HG03521 (cell line): ENCODE results near the gene KRT86.
"Not testable (repeated sequence)": the region's sequence is repeated elsewhere in the genome, so short reads cannot be mapped to it uniquely, and the experiment has no call there.

ENCODE experiments used
- ATAC-seq: cut with Tn5 transposase; IDR thresholded peaks from one replicate; pipeline ENCODE4 v1.9.1; 2021; ENCODE audit warnings: mild to moderate bottlenecking, moderate library complexity; ENCODE audit not compliant: unreplicated experiment

Gene KRT86

GRCh38 chr12:52332381-52332780, 57.9 kb downstream of the KRT86 start:
- no peak for ATAC-seq

DNA sequence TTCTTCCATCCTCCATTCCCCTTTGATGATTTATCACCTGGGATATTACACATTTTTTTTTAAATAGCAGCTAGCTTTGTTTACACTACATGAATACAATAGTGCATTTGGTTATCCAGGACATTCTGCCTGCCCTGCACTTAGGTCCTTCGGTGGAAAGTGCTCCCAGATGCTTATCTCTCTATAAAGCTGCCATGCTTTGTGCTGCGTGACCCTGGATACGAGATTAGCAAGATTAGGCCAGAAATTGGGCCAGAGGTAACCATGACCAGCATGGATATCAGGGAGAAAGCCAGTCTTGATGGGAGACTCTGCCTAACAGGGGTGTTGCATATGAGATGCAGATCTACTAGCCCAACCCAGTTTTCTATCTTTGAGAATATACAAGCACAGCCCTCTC, 58.9 kb downstream of the KRT86 start:
- no peak for ATAC-seq

GRCh38 chr12:52334185-52334584, 59.7 kb downstream of the KRT86 start:
- ATAC-seq = no peak

DNA sequence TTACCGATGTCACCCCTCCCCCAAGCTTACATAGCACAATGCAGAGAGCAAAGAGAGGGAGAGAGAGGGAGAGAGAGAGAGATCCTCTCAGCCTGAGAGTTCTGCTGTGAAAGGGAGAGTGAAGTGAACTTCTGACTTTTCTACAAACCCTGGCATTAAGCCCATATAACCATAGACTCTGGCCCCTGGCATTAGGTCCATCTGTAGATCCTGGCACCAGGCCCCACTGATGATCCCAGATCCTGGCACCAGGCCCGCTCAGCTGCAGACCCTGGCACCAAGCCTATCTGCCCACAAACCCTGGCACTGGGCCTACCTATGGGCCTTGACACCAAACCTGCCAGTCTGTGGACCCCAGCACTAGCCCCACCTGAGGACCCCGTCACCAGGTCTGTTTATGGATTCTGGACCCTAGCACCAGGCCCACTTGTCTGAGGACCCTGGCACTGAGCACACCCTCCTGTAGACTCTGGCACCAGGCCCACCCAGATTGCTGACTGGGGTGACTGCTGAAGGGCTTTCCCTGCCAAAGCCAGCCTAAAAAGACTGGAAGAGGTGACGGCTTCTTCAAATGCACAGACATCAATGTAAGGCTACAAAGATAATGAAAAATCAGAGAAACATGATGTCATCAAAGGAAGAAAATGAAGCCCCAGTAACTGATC, 61.3 kb downstream of the KRT86 start:
- ATAC-seq = no peak

- ATAC-seq = no peak
Observed at GRCh38 chr12:52336641-52337040, 62.2 kb downstream of the KRT86 start.

GRCh38 chr12:52337054-52337453, 62.6 kb downstream of the KRT86 start:
- ATAC-seq = no peak

- ATAC-seq = no peak
Observed at GRCh38 chr12:52338241-52338960, 64.0 kb downstream of the KRT86 start.

- no peak for ATAC-seq
Observed at GRCh38 chr12:52341066-52341580, 66.7 kb downstream of the KRT86 start.

DNA sequence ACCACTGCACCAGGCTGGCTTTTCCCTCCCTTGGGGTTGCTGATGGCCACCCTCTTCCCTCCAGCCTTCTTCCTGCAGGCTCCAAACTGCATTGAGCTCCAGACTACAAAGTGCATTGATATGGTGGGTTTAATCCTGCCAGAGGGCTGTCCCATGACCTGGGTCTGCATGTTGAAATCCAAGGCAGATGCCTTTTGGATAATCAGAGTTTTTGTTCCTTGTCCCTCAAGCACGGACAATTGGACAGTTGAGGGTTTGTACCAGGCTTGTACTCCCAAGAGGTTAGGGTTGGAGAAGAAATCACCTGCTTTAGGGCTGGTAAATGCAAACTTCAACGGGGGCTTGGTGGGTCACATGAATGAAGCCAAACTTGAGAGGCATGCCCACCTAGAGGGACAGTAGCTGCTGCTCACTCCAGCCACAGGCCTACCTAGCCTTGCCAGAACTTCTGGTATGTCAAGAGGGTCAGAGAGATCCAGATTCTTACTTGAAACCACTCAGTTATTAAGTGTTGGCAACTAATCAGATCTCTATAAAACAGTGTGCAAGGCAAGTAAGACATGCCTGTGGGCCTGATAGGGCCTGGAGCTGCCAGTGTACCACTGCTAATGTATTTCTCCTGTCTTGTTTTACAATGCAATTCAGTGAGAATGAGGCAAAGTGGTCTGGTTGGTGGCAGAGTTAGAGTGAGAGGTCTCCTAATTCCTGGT, 68.5 kb downstream of the KRT86 start:
- no peak for ATAC-seq

DNA sequence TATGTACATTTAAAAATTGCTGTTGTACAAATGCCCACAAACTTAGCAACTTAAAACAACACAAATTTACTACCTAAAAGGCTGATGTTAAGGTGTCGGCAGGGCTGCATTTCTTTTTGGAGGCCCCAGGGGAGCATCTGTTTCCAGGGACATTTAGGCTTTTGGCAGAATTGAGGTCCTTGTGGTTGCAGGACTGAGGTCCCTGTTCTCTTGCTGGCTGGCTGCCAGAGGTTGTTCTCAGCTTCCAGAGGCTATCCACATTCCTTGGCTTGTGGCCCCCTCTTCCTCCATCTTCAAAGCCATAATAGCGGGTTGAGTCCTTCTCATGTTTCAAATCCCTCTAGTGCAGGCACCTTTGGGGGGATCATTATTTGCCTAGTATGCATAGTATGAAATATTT, 69.1 kb downstream of the KRT86 start:
- ATAC-seq = no peak

GRCh38 chr12:52344111-52344510, 69.7 kb downstream of the KRT86 start:
- no peak for ATAC-seq

- ATAC-seq = not testable (repeated sequence)
Observed at GRCh38 chr12:52345041-52345440, 70.6 kb downstream of the KRT86 start.

DNA sequence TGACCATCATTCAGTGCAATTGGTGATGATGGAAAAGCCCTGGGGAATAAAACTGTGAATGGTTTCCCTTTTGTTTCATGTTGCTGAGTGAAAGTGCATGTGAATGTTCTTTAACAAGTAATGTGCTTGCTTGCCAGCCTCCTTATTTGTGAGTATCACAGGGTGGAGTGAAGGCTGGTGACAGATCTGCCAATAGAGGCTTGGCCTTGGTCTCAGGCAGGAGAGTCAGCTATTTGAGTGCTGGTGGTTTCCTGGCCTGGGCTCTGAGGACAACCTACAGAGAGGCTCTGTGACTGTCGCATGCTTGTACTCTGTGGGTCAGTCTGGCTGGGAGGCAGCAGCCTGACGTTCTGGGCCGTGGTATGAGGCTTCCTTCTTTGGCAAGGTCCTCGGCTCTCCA, 72.1 kb downstream of the KRT86 start:
- ATAC-seq = no peak

DNA sequence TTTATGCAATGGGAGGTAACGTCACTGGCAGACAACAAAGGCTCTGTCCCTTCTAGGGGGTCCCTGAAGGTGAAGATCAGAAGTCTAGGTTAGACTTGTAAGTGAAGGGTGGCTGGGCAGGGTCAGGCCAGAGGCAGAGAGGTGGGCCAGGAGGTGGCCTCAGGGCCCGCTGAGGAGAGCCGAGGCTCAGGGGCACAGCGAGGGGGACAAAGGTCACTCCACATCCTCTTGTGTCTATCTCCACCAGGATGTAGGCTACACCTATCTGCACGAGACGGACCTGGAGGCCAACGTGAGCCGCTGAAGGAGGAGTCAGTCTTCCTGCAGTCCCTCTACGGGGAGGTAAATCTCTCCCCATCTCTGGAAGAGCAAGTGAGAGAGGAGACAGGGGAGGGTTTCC, 72.6 kb downstream of the KRT86 start:
- no peak for ATAC-seq

- ATAC-seq = no peak
Observed at GRCh38 chr12:52347551-52348510, 73.4 kb downstream of the KRT86 start.

DNA sequence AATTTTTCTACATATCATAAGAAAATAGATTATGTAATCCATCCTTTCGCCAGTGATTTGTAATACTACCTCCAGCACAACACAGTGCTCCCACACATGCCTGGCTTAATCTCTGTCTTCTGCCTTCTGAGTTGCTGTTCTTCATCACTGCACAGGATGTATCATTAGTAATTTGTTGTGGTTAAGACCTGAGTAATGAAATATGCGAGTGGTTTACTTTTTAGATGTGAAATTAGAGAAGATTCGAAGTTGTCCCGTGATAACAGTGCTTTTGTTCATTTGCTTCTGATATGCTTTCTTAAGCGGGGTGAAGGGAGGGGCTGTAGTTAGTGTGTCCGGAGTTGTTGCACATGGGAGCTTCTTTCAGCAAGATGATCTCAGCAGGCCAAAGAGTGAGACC, 74.8 kb downstream of the KRT86 start:
- ATAC-seq = no peak

GRCh38 chr12:52350021-52350620, 75.7 kb downstream of the KRT86 start:
- no peak for ATAC-seq

DNA sequence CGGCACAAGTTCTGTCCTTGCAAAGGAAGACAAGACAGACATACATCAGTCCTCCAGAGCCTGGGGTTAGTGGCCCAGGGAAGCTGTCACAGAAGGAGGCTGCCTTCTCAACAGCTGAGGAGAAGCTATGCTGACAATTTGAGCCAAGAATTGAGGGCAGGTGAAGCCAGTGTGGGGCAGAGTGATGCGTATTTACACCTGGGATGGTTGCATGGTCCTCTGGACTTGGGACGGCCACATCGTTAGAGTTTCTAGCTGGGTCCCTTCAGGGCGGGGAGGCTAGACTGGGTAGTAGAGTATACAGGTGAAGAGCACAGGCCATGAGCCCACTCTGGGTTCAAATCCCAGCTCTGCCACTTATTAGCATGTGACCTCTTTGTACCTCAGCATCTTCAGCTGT, 76.3 kb downstream of the KRT86 start:
- ATAC-seq = no peak

DNA sequence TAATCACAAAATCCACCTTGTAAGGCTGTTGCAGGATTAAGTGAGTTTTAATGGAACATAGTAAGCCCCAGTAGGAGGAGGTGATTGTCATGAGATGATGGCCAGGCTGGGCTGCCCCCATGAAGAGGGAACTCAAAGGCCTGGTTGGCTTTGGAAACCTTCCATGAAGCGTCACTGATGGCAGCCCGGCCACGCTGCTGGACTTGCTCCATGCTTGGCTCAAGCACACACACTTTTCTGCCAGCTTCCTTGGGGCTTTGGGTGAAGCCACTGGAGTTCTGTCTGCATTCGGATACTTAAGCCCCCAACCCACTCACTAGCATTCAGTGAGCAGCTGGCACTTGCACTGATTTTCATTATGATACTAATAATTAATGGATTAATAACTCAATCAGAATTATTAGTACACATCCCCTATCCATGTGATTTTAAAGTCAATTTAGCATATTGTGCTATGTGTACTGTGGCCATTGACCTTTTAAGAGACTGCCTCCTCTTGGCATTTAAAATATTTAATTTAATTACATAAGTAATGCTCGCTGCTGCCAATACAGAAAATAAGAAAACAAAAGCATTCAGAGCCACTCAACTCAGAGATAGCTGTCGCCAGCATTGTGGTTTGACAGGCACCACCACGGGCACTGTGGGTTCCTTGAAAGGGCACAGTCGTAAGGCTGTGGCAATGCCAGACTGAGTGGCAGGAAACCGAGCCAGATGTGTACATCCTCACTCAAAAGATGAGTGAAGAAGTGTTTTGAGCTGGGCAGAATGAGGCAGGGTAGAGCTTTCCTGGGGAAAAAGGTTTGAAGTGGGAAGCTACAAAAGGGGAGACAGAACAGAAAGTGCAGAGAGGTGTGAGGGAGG, 77.0 kb downstream of the KRT86 start:
- no peak for ATAC-seq
